ENCODE data around the gene KIF17.

Gene KIF17

GRCh38 chr1:20644416-20644815, 73.4 kb downstream of the KIF17 start:
- peaks cover 97% of the 10 kb centered on the region for H3K36me3 ChIP-seq
- no peak overlapping the region for H3K27ac ChIP-seq
- no peaks in the 10 kb centered on the region for H3K4me1 ChIP-seq (ENCODE audit: control insufficient read depth in 1 of 2, insufficient read depth in 1 of 2, low read depth in 1 of 2, low read length in 1 of 2)
- H3K27me3 ChIP-seq = no peaks in the 10 kb centered on the region
- TF ChIP-seq CTCF (IDR thresholded peaks at IDR 0.05) = no peak
- H3K9me3 ChIP-seq = no peaks in the 10 kb centered on the region
- H3K4me3 ChIP-seq (ENCODE audit: low read depth in 1 of 2, low read length in 1 of 2) = no peak overlapping the region

GRCh38 chr1:20643080-20643479, 74.7 kb downstream of the KIF17 start:
- Histone ChIP-seq H3K27ac (no peak overlapping the region), H3K27me3 (no peaks in the 10 kb centered on the region), H3K9me3 (no peaks in the 10 kb centered on the region), H3K4me1 (ENCODE audit: control insufficient read depth in 1 of 2, insufficient read depth in 1 of 2, low read depth in 1 of 2, low read length in 1 of 2) (no peaks in the 10 kb centered on the region), H3K4me3 (ENCODE audit: low read depth in 1 of 2, low read length in 1 of 2) (no peak overlapping the region), H3K36me3 (peaks cover 97% of the 10 kb centered on the region)
- TF ChIP-seq CTCF (IDR thresholded peaks at IDR 0.05) = no peak

GRCh38 chr1:20641975-20642374, 75.8 kb downstream of the KIF17 start:
- no peaks in the 10 kb centered on the region for H3K4me1 ChIP-seq (ENCODE audit: control insufficient read depth in 1 of 2, insufficient read depth in 1 of 2, low read depth in 1 of 2, low read length in 1 of 2)
- no peak for TF ChIP-seq CTCF (IDR thresholded peaks at IDR 0.05)
- no peaks in the 10 kb centered on the region for H3K9me3 ChIP-seq
- H3K36me3 ChIP-seq = peaks cover 97% of the 10 kb centered on the region
- no peak overlapping the region for H3K4me3 ChIP-seq (ENCODE audit: low read depth in 1 of 2, low read length in 1 of 2)
- no peak overlapping the region for H3K27ac ChIP-seq
- no peaks in the 10 kb centered on the region for H3K27me3 ChIP-seq

- Histone ChIP-seq H3K27me3 (no peaks in the 10 kb centered on the region), H3K36me3 (peaks cover 90% of the 10 kb centered on the region), H3K9me3 (no peaks in the 10 kb centered on the region), H3K27ac (no peak overlapping the region), H3K4me3 (ENCODE audit: low read depth in 1 of 2, low read length in 1 of 2) (no peak overlapping the region), H3K4me1 (ENCODE audit: control insufficient read depth in 1 of 2, insufficient read depth in 1 of 2, low read depth in 1 of 2, low read length in 1 of 2) (peaks cover 2 to 3% of the 10 kb centered on the region in 2 experiments)
- TF ChIP-seq CTCF (IDR thresholded peaks at IDR 0.05) = peak; percentile 77
Measured at GRCh38 chr1:20640183-20640597, 77.6 kb downstream of the KIF17 start.

GRCh38 chr1:20636785-20637347, 80.9 kb downstream of the KIF17 start:
- H3K9me3 ChIP-seq = no peaks in the 10 kb centered on the region
- H3K27ac ChIP-seq = no peak overlapping the region
- H3K4me3 ChIP-seq (ENCODE audit: low read depth in 1 of 2, low read length in 1 of 2) = no peak overlapping the region
- TF ChIP-seq CTCF (IDR thresholded peaks at IDR 0.05) = no peak
- H3K4me1 ChIP-seq (ENCODE audit: control insufficient read depth in 1 of 2, insufficient read depth in 1 of 2, low read depth in 1 of 2, low read length in 1 of 2) = peaks cover 19 to 23% of the 10 kb centered on the region in 2 experiments
- H3K36me3 ChIP-seq = peaks cover 57% of the 10 kb centered on the region
- H3K27me3 ChIP-seq = no peaks in the 10 kb centered on the region

Measured in neutrophil (primary cell).